ENCODE data around the gene TEX9. TPM values are rescaled to one million over a fixed set of nuclear protein-coding genes. Genes with fewer than 3 reads are reported as not detected.

The TEX9 gene
- total RNA-seq, 1 experiment from 2014 or later = 4.1 TPM

- Histone ChIP-seq H3K4me3 (ENCODE audit: low read depth in 2 of 2, low read length in 2 of 2) (no peak overlapping the region), H3K4me1 (ENCODE audit: control insufficient read depth, insufficient read depth, low read length) (no peaks in the 10 kb centered on the region), H3K27me3 (ENCODE audit: control insufficient read depth, insufficient read depth, low read length) (no peaks in the 10 kb centered on the region), H3K27ac (ENCODE audit: low read length) (no peak overlapping the region), H3K36me3 (ENCODE audit: control insufficient read depth, insufficient read depth, low read length) (no peaks in the 10 kb centered on the region), H3K9me3 (ENCODE audit: control insufficient read depth, insufficient read depth, low read depth, low read length) (no peaks in the 10 kb centered on the region)
- no TSS peak for BruUV-seq (replicated peaks)
- TF ChIP-seq POLR2AphosphoS5 (IDR thresholded peaks at IDR 0.05; ENCODE audit: low read depth, low read length) (no peak), CTCF (IDR thresholded peaks at IDR 0.05) (no peak), TCF7L2 (IDR thresholded peaks at IDR 0.05; ENCODE audit: low read depth, low read length) (no peak), SIN3A (IDR thresholded peaks at IDR 0.05; ENCODE audit: borderline replicate concordance, insufficient read depth, low read depth, low read length) (no peak)
- DNase-seq (ENCODE audit: low read depth, low spot score) = no peak
- ChIA-PET POLR2A (no interaction called here), CTCF (interaction anchor here (0.6 kb wide), 1 partner anchor 527 kb away, joined by 4 read pairs; no protein-coding TSS in a partner anchor)
- ATAC-seq = no peak
- in situ Hi-C loops (cut with HindIII; ENCODE audit: low pct_unique_long_range_greater_than_20kb, low sequenced_read_pairs) (no loop called here), intact Hi-C loops (cut with micrococcal nuclease; ENCODE audit: unreplicated experiment) (no loop called here)
Measured at GRCh38 chr15:56425276-56425675, 60.0 kb downstream of the TEX9 start.

DNA sequence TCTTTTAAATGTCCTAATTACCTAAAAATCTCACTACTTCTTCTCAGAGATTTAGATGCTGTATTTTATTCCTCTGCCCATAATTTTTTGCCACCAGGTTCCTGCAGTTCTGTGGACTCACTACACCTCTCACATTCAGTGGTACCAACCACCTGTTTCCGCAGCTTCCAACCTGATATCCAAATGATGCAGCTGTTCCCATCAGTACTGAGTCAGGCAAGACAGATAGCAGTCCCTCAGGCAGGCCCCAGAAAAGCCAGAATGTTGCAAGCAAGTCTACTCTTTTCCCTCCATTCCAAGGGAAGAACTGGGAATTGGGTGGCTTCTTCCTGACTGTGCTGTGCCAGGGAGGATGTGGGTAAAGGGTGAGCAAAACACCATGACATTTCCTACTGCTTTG is 60.8 kb downstream of the TEX9 start:
- intact Hi-C loops (cut with micrococcal nuclease; ENCODE audit: unreplicated experiment) (no loop called here), in situ Hi-C loops (cut with HindIII; ENCODE audit: low pct_unique_long_range_greater_than_20kb, low sequenced_read_pairs) (no loop called here)
- H3K27ac ChIP-seq (ENCODE audit: low read length) = no peak overlapping the region
- POLR2A ChIA-PET = no interaction called here
- no peaks in the 10 kb centered on the region for H3K9me3 ChIP-seq (ENCODE audit: control insufficient read depth, insufficient read depth, low read depth, low read length)
- no peaks in the 10 kb centered on the region for H3K36me3 ChIP-seq (ENCODE audit: control insufficient read depth, insufficient read depth, low read length)
- DNase-seq (ENCODE audit: low read depth, low spot score) = no peak
- ATAC-seq = no peak
- no peak for TF ChIP-seq CTCF (IDR thresholded peaks at IDR 0.05)
- no peak for TF ChIP-seq SIN3A (IDR thresholded peaks at IDR 0.05; ENCODE audit: borderline replicate concordance, insufficient read depth, low read depth, low read length)
- no peak for TF ChIP-seq REST (IDR thresholded peaks at IDR 0.05; ENCODE audit: insufficient read depth in 1 of 2, low read depth in 2 of 2, low read length in 1 of 2)
- TF ChIP-seq POLR2AphosphoS5 (IDR thresholded peaks at IDR 0.05; ENCODE audit: low read depth, low read length) = no peak
- TF ChIP-seq TCF7L2 (IDR thresholded peaks at IDR 0.05; ENCODE audit: low read depth, low read length) = no peak
- CTCF ChIA-PET = no interaction called here
- no peaks in the 10 kb centered on the region for H3K4me1 ChIP-seq (ENCODE audit: control insufficient read depth, insufficient read depth, low read length)
- H3K4me3 ChIP-seq (ENCODE audit: low read depth in 2 of 2, low read length in 2 of 2) = no peak overlapping the region
- BruUV-seq (replicated peaks) = no TSS peak
- H3K27me3 ChIP-seq (ENCODE audit: control insufficient read depth, insufficient read depth, low read length) = no peaks in the 10 kb centered on the region

Data from Panc1 (cell line).